ENCODE measurements around the gene L3MBTL4.
"Not testable (repeated sequence)": the region's sequence is repeated elsewhere in the genome, so short reads cannot be mapped to it uniquely, and the experiment has no call there.

L3MBTL4 gene

GRCh38 chr18:6411382-6411781, 3.3 kb downstream of the L3MBTL4 start:
- Histone ChIP-seq H3K36me3 (no peaks in the 10 kb centered on the region), H3K27me3 (no peaks in the 10 kb centered on the region), H3K4me3 (ENCODE audit: low read depth, low read length) (no peak overlapping the region), H3K9me3 (no peaks in the 10 kb centered on the region), H3K4me1 (no peaks in the 10 kb centered on the region)
- no peak for DNase-seq
- no peak for TF ChIP-seq CTCF (IDR thresholded peaks at IDR 0.05; ENCODE audit: low read depth, low read length)

- no peaks in the 10 kb centered on the region for H3K36me3 ChIP-seq
- no peak for DNase-seq
- H3K27me3 ChIP-seq, result no peaks in the 10 kb centered on the region
- TF ChIP-seq CTCF (IDR thresholded peaks at IDR 0.05; ENCODE audit: low read depth, low read length), result no peak
- no peaks in the 10 kb centered on the region for H3K9me3 ChIP-seq
- H3K4me3 ChIP-seq (ENCODE audit: low read depth, low read length), result no peak overlapping the region
- no peaks in the 10 kb centered on the region for H3K4me1 ChIP-seq
These were observed 4.8 kb downstream of the L3MBTL4 start for GRCh38 chr18:6409933-6410332.

DNA sequence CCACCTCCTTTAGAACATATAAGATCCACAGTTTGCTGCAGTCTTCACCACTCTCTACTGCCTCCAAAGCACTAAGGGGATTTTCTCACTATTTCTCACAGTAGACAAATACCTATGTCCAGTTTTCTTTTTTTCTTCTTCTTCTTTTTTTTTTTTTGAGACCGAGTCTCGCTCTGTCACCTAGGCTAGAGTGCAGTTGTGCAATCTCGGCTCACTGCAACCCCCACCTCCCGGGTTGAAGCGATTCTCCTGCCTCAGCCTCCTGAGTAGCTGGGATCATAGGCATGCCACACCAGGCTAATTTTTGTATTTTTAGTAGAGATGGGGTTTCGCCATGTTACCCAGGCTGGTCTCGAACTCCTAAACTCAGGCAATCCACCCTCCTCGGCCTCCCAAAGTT, 6.2 kb downstream of the L3MBTL4 start:
- H3K4me3 ChIP-seq (ENCODE audit: low read depth, low read length); H3K27me3 ChIP-seq; H3K9me3 ChIP-seq; DNase-seq; H3K36me3 ChIP-seq; H3K4me1 ChIP-seq: not testable (repeated sequence)

GRCh38 chr18:6406910-6407470, 7.7 kb downstream of the L3MBTL4 start:
- Histone ChIP-seq H3K4me3 (ENCODE audit: low read depth, low read length) (no peak overlapping the region), H3K9me3 (no peaks in the 10 kb centered on the region), H3K27me3 (no peaks in the 10 kb centered on the region), H3K4me1 (no peaks in the 10 kb centered on the region), H3K36me3 (no peaks in the 10 kb centered on the region)
- no peak for DNase-seq
- no peak for TF ChIP-seq CTCF (IDR thresholded peaks at IDR 0.05; ENCODE audit: low read depth, low read length)

GRCh38 chr18:6406075-6406909, 8.4 kb downstream of the L3MBTL4 start:
- no peak for DNase-seq
- Histone ChIP-seq H3K36me3 (no peaks in the 10 kb centered on the region), H3K27me3 (no peaks in the 10 kb centered on the region), H3K4me1 (no peaks in the 10 kb centered on the region), H3K4me3 (ENCODE audit: low read depth, low read length) (no peak overlapping the region), H3K9me3 (no peaks in the 10 kb centered on the region)
- TF ChIP-seq CTCF (IDR thresholded peaks at IDR 0.05; ENCODE audit: low read depth, low read length), result no peak

DNA sequence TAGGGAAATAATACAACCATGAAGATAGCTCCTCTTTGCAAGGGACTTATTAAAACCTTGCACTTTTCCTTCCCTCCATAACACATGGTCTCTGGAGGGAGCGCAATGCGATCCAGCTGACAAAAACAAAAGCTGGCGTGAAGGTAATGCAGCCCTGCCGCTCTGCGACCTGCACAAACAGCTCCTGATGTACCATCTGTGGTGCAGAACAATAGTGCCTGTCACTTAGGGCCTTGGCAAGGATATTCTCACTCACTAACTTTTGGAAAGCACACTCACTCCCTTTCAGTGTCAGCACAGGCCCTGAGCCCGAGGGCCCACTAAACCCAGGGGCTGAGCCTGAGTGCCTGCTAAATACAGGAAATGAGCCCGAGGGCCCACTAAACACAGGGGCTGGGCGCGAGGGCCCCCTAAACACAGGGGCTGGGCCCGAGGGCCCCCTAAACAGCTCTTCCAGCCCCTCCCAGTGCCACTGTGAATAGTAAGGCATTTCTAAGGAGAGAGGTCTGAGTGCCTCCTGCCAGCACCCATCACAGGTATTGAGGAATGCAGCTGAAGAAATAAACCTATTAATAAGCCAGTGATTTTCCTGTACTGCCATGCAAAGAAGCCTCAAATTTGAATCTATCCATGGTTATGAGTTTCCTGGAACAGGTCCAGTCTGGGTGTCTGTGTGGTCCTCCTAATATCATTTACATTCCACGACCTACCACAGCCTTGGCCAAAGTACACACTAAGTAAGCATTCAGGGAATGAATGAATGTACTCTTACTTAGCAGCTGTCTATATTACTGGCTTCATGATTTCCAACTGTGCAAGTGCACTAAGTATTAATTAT, 9.3 kb downstream of the L3MBTL4 start:
- DNase-seq, result no peak
- TF ChIP-seq CTCF (IDR thresholded peaks at IDR 0.05; ENCODE audit: low read depth, low read length), result no peak
- H3K4me1 ChIP-seq, result no peaks in the 10 kb centered on the region

More for the DNA sequence above, 9.3 kb downstream of the L3MBTL4 start:
- Histone ChIP-seq H3K27me3 (no peaks in the 10 kb centered on the region), H3K36me3 (no peaks in the 10 kb centered on the region), H3K9me3 (no peaks in the 10 kb centered on the region), H3K4me3 (ENCODE audit: low read depth, low read length) (no peak overlapping the region)
